NK-92 (cell line): Measurements from ENCODE around the gene CADPS2.
"Not testable (repeated sequence)": the region's sequence is repeated elsewhere in the genome, so short reads cannot be mapped to it uniquely, and the experiment has no call there.

Experiments used
- DNase-seq: peaks from one replicate; lab custom pipeline; 2025; ENCODE audit not compliant: unreplicated experiment; lab: John Stamatoyannopoulos, UW

The CADPS2 gene

GRCh38 chr7:122677149-122677548, 209.1 kb downstream of the CADPS2 start:
- no peak for DNase-seq

- no peak for DNase-seq
Observed at GRCh38 chr7:122676466-122676865, 209.8 kb downstream of the CADPS2 start.

GRCh38 chr7:122675621-122676020, 210.6 kb downstream of the CADPS2 start:
- DNase-seq: no peak

DNA sequence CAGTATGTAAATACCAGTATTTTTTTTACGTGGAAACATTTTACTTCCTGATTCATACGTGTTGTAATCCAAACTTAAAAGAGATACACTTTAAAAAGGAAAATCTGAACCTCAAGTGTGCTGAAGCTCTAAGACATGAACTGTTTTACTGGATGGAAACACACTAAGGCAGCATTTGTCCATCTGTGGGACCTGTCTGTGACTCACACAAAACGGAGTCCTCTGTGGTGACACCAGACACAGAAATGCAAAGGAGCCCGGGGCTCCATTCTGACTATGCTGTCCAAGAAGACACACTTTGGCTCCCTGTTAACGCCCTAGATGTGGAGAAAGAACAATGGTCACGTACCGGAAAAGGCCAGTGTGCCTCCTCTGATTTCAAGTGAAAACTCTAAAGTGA, 211.2 kb downstream of the CADPS2 start:
- no peak for DNase-seq

- DNase-seq: no peak
Observed at GRCh38 chr7:122674502-122674901, 211.8 kb downstream of the CADPS2 start.

- DNase-seq: no peak
Observed at GRCh38 chr7:122673951-122674350, 212.3 kb downstream of the CADPS2 start.

DNA sequence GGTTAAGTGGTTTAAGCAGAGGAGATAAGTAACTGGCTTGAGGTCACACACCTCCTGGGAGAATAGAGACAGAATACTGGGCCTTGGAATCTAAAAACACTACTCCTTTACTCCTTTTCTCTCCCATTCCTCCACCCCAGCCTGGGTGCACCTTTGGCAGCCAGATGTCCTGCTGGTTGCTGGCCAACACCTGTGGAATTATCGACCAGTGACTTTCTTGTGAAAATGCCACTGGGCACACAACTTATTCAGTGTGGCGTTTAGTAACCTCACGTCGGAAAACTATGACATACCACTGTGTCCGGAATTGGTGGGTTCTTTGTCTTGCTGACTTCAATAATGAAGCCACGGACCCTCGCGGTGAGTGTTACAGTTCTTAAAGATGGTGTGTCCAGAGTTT, 213.7 kb downstream of the CADPS2 start:
- DNase-seq: no peak

DNA sequence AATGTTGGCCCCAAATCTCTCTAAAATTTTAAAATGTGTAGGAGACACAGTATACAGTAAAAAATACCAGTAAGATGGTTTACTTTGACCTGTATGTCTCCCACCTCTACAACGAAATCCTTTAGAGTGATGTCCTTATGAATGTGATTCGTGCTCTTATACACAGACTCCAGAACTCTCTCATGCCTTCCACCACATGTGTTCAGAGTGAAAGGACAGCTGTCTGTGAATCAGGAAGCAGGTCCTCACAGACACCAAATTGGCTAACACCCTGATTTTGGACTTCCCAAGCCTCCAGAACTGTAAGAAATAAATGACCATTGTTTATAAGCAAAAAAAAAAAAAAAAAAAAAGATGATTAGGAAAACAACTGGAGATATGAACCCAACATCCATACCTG, 222.5 kb downstream of the CADPS2 start:
- no peak for DNase-seq

GRCh38 chr7:122658856-122659255, 227.4 kb downstream of the CADPS2 start:
- DNase-seq: no peak

DNA sequence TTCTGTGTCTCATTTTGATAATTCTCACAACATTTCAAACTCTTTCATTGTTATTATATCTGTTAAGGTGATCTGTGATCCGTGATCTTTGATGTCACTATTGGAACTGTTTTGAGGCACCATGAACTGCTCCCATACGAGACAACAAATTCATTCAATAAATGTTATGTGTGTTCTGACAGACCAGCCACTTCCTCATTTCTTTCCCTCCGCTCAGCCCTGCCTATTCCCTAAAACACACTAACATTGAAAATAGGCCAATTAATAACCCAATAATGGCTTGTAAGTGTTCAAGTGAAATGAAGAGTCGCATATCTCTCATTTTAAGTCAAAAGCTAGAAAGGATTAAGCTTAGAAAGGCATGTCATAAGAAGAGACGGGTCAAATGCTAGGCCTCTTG, 232.6 kb downstream of the CADPS2 start:
- no peak for DNase-seq

DNA sequence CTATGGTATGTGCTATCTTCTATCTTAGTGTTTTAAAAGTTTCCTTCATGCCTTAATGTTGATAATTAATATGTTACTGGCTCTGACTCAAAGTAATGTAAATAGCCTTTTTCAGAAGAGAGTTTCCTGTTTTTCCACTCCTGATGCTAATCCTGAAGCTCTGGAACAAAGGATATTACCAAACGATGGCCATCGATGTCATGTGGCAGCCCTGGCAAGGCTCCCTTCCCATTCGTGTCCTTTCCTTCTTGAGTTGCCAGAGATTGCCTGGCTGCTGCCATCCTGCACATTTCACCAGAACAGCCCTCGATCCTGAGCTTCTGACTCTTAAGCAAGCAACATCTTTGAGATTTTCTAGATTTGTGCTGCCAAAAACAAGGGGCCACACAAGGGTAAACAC, 233.4 kb downstream of the CADPS2 start:
- no peak for DNase-seq

DNA sequence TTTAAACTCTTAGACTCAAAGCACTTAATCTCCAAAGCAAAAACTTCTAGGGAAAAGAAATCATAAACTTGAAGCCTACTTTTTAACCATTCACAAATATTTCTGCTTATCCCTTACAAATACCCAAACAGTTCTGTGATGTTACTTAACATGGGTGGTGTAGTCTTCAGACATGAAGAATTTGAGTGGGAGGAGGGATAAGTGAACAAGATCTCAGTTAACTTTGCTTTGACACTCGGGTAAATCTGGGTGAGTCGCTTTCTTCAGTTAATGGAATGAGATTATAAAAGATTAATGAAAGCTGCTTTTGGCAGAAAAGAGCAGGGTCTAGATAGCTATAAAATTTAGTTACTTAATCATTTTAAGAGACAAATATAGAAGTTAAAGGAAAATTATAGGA, 234.8 kb downstream of the CADPS2 start:
- no peak for DNase-seq

- DNase-seq: no peak
Observed at GRCh38 chr7:122643250-122643649, 243.0 kb downstream of the CADPS2 start.

DNA sequence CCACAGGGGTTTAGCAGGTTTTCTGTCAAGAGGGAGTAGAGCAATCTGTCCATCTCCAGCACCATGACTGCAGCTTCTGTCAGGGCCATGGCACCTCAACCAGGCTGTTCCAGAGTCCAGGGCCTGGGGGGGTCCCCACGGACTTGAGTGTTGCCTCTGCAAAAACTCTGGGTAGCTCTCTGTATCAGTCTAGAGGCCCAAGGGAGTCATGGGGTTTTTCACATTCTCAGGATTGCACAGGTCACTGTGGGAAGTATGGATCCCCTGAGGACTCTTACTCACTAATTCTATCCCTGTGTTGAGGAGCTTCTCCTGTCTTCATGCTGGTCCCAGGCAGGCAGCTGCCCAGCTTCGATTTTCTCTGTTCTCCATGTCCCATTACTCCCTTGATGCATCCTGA, 247.8 kb downstream of the CADPS2 start:
- no peak for DNase-seq

- no peak for DNase-seq
Observed at GRCh38 chr7:122637784-122638183, 248.5 kb downstream of the CADPS2 start.

GRCh38 chr7:122635481-122635880, 250.8 kb downstream of the CADPS2 start:
- not testable (repeated sequence) for DNase-seq

DNA sequence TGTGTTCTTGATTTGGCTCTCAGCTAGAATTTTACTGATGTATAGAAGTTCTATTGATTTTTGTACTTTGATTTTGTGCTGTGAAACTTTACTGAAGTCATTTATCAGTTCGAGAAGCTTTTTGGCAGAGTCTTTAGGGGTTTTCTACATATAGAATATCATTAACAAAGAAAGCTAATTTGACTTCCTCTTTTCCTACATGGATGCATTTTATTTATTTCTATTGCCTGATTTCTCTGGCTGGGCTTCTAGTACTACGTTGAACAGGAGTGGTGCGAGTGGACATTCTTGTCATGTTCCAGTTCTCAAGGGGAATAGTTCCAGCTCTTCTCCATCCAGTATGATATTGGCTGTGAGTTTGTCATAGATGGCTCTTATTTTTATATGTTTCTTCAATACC, 252.8 kb downstream of the CADPS2 start:
- no peak for DNase-seq

GRCh38 chr7:122632238-122632637, 254.0 kb downstream of the CADPS2 start:
- no peak for DNase-seq

DNA sequence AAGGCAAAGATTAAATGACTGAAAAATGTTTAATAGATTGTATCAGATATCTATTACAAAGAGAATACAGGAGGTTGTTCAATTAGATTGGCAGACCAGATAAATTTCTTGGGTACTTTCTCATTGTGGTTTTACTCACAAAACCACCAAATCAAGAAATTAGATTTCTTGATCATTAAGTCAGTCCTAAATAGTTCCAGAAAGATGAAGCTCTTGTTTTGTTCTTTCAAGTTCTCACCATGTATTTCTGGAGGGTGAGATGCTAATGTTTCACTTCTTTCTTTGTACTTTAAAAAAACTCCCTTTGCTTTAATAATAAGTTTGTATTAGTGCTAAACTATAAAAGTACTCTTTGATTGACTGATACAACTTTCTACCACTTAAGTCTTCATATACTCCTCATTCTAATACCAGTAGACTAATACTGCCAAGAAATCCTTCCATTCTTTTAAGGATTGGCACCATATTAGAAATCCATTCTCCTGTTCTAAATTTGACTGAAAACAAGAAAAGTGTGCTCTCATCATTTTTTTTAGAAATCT, 256.8 kb downstream of the CADPS2 start:
- no peak for DNase-seq

DNA sequence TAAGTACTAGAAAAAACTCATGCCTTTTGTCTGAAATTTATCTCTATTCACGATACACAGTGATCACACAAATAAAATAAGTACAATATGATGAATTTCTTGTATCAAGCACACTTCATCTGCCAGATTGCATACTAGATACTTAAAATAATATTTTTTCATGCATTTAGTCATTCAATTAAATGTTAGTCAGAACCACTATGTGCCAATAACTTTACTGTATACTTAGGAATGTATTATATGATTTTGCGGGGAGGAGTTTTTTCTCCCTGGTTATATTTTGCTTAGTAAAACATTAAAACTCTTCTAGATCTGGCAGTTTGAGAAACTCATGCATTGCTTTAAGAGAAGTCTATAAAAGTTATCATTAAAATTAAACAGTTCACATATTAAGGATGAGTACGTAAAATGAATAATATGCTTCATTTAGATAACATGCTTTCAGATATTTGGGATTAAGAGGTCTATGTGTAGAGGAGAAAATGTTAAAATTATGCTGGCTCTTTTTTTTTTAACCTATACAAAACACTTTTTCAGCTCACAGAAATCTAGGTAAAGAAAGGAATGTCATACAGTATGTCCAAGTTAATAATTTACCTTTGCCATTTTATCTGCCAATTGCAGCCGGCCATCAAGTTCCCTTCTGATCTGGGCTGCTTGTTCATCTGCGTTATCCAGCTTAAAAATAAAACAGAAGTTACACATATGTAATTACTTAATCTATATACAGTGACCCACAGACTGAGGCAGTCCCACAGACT, 257.4 kb downstream of the CADPS2 start:
- DNase-seq: no peak

DNA sequence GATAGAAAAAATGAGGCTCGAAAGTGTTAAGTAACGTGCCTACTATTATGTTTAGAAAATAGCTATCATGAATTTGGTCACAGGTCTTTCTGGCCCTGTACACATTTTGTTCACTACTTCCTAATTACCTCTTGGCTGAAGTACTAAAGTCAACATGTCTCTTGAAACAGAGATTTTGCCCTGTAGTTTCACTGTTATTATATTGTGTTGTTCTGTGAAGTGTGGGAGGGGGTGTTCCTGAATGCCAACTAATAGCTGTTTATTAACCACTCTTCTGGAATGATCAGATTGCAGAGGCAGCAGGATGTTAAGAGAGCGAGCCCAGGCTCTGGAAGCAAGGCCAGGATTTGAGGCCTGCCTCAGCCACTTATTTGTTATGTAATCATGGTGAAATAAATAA, 259.5 kb downstream of the CADPS2 start:
- DNase-seq: no peak

GRCh38 chr7:122622682-122623081, 263.6 kb downstream of the CADPS2 start:
- DNase-seq: no peak

GRCh38 chr7:122619664-122620063, 266.6 kb downstream of the CADPS2 start:
- no peak for DNase-seq
